ENCODE data around the gene SH3GL3.

The SH3GL3 gene

GRCh38 chr15:83462953-83463433, 15.9 kb downstream of the SH3GL3 start:
- DNase-seq = no peak

DNA sequence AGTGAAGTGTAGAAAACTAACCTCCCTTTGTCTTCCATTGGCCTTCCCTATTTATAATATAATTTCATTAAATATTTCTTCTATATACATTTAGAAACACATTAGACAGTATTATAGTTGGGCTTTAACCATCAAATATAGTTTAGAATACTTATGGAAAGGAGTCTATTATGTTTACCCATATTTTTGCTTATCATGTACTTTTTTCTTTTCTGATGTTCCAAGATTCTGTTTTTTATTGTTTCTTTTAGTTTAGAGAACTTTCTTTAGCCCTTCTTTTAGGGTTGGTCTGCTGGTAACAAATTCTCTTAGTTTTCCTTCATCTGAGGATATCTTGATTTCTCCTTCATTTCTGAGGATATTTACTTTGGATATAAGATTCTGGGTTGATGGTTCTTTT, 23.7 kb downstream of the SH3GL3 start:
- no peak for DNase-seq

- DNase-seq = no peak
These were observed 24.2 kb downstream of the SH3GL3 start for GRCh38 chr15:83471307-83471866.

- no peak for DNase-seq
These were observed 25.0 kb downstream of the SH3GL3 start for GRCh38 chr15:83472151-83472550.

DNA sequence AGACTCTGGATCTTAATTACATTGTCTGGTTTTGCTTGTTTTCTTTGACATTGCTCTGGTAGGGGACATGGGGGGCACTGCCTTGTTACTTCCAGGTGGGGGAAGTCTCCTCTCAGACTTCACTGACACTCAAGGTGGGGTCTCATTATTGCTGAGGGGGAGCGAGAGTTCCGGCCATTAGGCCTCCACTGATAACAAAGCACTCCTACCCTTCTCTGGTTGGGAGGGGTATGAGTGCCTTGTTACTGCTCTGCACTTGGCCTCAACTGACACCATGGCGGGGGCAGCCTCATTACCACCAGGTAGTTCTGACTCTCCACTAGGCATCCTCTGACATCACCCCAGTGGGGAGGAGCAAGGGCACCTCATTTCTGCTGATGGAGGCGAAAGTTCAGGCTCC, 25.7 kb downstream of the SH3GL3 start:
- DNase-seq = no peak

- no peak for DNase-seq
These were observed 27.4 kb downstream of the SH3GL3 start for GRCh38 chr15:83474578-83474977.

DNA sequence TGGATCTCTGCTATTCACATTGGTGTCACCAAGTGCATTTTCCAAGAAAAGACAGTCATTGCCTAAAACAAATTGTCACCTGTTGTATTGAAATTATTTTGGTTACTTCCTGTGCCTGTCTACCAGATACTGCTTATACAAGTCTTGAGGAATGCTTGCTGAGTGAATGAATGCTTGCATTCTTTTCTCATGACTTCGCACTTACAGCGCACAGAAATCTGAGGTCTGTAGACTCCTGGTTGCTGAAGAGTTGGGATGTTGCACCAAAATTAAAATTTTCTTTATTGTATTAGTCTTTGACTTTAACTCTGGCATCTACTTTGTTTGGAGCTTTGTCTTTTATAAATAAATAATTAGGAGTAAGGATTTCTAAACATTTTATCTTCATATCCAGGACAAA, 28.4 kb downstream of the SH3GL3 start:
- DNase-seq = no peak

DNA sequence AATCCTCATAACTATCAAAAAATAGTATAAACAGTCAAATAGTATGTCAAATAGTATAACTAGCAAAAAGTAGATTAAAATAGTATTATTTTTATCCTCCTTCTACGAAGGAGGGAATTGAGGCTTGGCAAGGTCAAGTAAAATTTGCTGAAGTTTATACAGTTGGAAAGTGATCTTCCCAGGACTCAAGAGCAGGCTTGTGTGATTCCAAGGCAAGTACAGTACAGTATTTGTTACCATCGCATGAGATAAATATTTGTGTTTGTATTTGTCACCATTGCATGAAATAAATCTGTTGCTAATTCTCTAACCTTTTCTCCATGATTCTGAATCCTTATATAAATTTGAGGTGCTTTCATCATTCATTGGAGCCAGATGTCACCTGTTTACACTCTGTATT, 28.9 kb downstream of the SH3GL3 start:
- no peak for DNase-seq

- DNase-seq = no peak
These were observed 29.6 kb downstream of the SH3GL3 start for GRCh38 chr15:83476708-83477107.

- DNase-seq = no peak
These were observed 30.1 kb downstream of the SH3GL3 start for GRCh38 chr15:83477172-83477807.

- DNase-seq = no peak
These were observed 30.8 kb downstream of the SH3GL3 start for GRCh38 chr15:83477808-83478537.

DNA sequence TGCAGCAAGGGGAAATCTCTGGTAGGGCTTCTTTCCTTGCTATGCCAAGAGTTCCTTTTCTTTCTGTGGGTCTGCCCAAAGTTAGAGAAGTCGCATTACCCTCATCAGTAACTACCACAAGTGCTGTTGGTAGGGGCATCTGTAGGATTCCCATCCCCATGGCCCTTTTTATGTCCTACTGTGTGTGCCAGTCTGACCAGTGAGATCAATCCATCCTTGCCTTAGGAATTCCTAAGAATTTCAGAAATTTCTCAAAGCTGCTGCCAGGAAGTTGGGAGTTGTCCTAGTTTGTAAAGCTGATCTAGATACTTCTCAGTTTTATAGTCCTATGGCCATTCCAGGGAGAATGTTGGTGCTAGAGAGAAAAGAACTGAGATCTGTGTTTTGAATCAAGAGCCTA, 36.5 kb downstream of the SH3GL3 start:
- no peak for DNase-seq

- DNase-seq = no peak
These were observed 37.5 kb downstream of the SH3GL3 start for GRCh38 chr15:83484636-83485035.

DNA sequence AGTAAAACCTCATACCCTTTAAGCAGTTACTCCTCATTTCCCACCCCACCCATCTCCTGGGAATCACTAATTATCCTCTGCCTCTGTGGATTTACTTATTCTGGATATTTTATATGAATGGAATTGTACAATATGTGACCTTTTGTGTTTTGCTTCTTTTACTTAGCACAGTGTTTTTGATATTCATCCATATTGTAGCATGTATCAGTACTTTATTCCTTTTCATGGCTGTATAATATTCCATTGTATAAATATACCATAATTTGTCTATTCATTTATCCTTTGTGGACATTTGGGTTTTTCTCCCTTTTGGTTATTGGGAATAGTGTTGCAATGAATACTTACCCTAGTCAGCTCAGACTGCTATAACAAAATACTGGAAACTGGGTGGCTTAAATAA, 39.2 kb downstream of the SH3GL3 start:
- DNase-seq = no peak

- no peak for DNase-seq
These were observed 40.4 kb downstream of the SH3GL3 start for GRCh38 chr15:83487519-83487918.

DNA sequence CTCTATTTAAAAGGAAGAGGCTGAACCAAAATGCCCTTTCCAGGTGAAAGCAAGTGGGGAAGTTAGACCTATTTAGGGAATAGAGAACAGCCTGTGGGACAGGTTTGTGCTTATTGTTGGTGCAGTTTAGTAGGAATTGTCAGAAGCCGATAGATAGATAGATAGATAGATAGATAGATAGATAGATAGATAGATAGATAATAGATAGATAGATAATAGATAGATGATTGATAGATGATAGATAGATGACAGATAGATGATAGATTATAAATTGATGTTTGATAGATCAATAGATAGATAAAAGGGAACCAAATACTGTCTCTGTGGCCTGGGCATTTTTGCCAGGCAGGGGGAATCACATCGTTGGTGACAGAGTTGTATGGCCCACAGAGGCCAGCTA, 42.5 kb downstream of the SH3GL3 start:
- no peak for DNase-seq

DNA sequence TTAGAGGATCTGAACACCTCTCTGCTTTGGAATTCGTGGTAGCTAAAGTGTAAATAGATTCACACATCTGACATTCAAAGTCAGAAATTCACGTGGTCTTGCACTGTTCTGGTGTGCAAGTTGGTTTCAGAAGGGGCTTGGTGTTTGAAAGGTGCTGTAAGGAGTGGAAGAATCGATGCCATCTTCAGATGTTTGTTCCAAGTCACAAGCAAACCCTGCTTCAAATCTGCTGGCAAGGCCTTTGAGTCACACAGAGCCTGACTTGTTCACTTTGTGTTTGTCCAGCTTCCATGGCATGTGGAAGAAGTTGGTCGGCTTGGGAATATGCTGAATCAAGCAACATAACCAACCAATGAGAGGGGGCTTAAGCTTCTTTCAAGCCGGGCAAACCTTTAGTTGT, 44.3 kb downstream of the SH3GL3 start:
- DNase-seq = no peak

- DNase-seq = no peak
These were observed 49.6 kb downstream of the SH3GL3 start for GRCh38 chr15:83496766-83497165.

GRCh38 chr15:83498374-83498773, 51.2 kb downstream of the SH3GL3 start:
- no peak for DNase-seq

DNA sequence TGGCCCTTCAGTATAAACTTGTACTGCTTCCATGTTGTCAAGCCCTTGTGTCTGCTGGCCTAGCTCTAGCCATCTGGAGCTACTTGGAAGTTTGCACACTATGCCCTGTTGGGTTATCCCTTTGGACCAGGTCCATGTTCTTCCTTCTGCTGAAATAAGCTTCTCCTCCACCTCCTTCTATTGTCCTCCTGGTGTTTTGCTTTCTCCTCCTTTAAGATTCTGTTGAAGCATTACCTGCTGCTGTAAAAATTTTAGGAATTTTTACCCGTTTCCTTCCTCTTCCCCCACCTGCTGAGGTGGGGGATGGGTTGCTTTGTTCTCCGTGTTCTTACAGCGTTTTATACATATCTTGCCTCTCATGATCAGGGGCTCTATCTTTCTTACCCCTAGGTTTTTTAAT, 51.7 kb downstream of the SH3GL3 start:
- no peak for DNase-seq

DNA sequence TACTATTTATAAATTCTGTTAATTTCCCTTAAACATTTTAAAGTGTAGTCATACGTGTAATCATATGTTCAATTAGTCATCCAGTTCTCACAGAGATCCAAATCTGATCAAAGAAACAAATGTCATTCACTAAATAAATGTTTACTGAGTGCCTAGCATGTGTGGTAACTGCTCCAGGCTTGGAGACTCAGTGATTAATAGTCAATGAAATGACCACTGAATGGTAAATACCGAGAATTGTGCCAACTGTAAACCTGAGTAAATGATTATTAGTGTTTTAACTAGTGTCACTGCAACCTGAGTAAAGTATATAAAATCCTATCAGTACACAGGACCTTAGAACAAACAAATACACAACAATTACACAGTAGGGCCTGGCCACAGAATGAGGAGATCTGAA, 52.3 kb downstream of the SH3GL3 start:
- no peak for DNase-seq

DNA sequence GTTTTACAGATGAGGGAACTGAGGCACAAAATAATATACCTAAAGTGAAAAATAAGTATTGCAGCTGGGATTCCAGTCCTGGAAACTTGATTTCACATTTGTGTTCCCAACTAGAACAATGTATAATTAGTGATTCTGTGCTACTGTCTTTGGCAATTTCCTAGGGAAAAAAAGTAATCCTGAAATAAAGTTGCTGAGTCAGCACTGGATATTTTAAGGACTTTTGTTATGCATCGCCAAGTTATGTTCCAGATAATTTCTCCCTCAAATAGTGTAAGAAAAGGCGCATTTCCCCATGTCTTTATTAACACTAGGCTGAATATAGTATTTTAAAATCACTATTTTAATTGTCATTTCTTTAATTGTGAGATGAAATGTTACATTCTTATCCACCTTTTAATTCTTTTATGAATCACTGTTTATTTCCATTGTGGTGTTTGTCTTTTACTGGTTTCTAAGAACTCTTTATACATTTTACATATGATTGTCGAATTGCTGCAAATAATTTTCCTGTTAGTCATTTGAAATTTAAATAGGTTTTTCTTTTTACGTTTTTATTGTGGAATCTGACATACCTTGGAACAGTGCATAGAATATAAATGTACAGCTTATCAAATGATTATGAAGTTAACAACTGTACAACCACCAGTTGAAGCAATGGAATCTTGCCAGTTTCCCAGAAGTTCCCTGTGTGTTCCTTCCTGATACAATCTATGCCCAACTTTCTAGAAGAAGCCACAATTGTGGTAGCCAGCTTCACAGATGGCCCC, 56.6 kb downstream of the SH3GL3 start:
- DNase-seq = no peak

DNA sequence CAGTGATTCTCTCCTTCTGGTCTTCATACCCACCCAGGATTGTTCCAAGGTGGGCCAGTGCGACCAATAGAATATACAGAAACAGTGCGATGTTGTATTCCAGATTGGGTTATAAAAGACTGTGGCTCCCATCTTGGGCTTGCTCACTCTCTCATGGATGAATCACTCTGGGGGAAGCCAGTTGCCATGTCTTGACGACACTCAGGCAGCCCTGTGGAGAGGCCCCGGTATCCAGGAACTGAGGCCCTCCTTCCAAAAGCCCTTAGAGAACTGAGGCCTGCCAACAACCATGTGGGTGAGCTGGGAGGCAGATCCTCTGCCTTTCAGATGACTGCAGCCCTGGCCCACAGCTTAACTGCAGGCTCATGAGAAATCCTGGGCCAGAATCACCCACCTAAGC, 57.2 kb downstream of the SH3GL3 start:
- no peak for DNase-seq

DNA sequence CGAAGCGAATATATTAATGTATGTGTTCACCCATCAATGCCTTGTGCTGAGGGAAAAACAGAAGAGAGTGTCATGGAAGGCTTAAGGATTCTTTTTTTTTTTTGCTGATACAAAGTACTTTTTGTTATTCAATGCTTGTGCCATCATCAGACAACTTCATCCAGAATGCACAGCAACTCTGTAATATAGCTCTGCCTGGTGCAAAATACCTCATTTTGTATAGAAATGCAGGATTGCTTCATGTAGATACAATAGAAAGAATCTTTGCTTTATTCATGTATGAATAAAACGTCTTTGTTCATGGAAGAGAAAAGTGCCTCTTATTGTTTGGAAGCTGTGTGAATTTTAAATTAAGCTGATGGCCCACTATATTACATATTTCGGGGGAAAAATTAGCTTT, 62.9 kb downstream of the SH3GL3 start:
- no peak for DNase-seq

Data from bone marrow (tissue), 2 donors.